ENCODE data around the gene VAMP8.

- TF ChIP-seq CTCF (IDR thresholded peaks at IDR 0.05; ENCODE audit: extremely low read depth in 1 of 2, insufficient read depth in 1 of 2, low read depth in 1 of 2, low read length in 2 of 2) (peak; percentile 32 to 51), POLR2A (IDR thresholded peaks at IDR 0.05; ENCODE audit: low read depth, low read length) (peak; percentile 87)
These were observed 25.3 kb downstream of the VAMP8 start, which contains the start of gene TMEM150A for GRCh38 chr2:85602476-85603234.

All from endothelial cell of umbilical vein (primary cell).